Keratinocyte (primary cell): Measurements from ENCODE around the gene SPINT3. TPM values are rescaled to one million over a fixed set of nuclear protein-coding genes. Genes with fewer than 3 reads are reported as not detected.
A peak's percentile ranks its signal among the peaks of the same experiment; 100 is the strongest.

ENCODE experiments used
- DNase-seq: peaks from one replicate; pipeline ENCODE4 v3.0.0-alpha.2; 2011; ENCODE audit warnings: low read depth, missing footprints, low spot score
- FAIRE-seq: peaks from 2 replicates; lab custom pipeline; 2011; peaks lifted over from hg19 to GRCh38; lab: Jason Lieb, UNC
- H2AFZ ChIP-seq: 2 replicates; pipeline ENCODE4 v1.6.0; 2012; ENCODE audit warnings: low read length, control low read depth, inconsistent platforms; ENCODE audit not compliant: control insufficient read depth
- H3K27ac ChIP-seq: 2 replicates; pipeline ENCODE4 v1.5.1; 2011; ENCODE audit warnings: low read length; ENCODE audit not compliant: control insufficient read depth, insufficient read depth
- H3K27me3 ChIP-seq: 3 replicates; pipeline ENCODE4 v1.6.0; 2011; ENCODE audit warnings: low read length; ENCODE audit not compliant: control insufficient read depth, insufficient read depth; ENCODE audit errors: extremely low read depth
- H3K36me3 ChIP-seq, 2 experiments: 2 replicates in 1 of 2; 3 replicates in 1 of 2; pipeline ENCODE4 v1.5.1; 2011; ENCODE audit warnings: low read length in 2 of 2, mild to moderate bottlenecking in 1 of 2; ENCODE audit not compliant: control insufficient read depth in 2 of 2, insufficient read depth in 2 of 2; ENCODE audit errors: extremely low read depth in 1 of 2
- H3K4me1 ChIP-seq: 3 replicates; pipeline ENCODE4 v1.5.1; 2011; ENCODE audit warnings: low read length; ENCODE audit not compliant: control insufficient read depth, insufficient read depth; ENCODE audit errors: extremely low read depth
- H3K4me2 ChIP-seq: 3 replicates; pipeline ENCODE4 v1.6.0; 2011; ENCODE audit warnings: low read depth, low read length; ENCODE audit not compliant: control insufficient read depth, insufficient read depth; ENCODE audit errors: extremely low read depth
- H3K4me3 ChIP-seq, 3 experiments: fragments of 200-600 bp in 1 of 3; sonication (generic) in 1 of 3; 2 replicates in 2 of 3; 3 replicates in 1 of 3; pipeline ENCODE4 v1.5.1; 2011 to 2016; ENCODE audit warnings: low read length in 3 of 3, mild to moderate bottlenecking in 3 of 3, control low read depth in 2 of 3, inconsistent platforms in 1 of 3, low read depth in 1 of 3, mixed read lengths in 1 of 3, mixed run types in 1 of 3, moderate library complexity in 1 of 3; ENCODE audit not compliant: control insufficient read depth in 2 of 3, insufficient read depth in 2 of 3; ENCODE audit errors: extremely low read depth in 1 of 3
- H3K79me2 ChIP-seq: 2 replicates; pipeline ENCODE4 v1.6.0; 2012; ENCODE audit warnings: low read length; ENCODE audit not compliant: control insufficient read depth, insufficient read depth
- H3K9ac ChIP-seq: 3 replicates; pipeline ENCODE4 v1.6.0; 2011; ENCODE audit warnings: low read length; ENCODE audit not compliant: control insufficient read depth, insufficient read depth; ENCODE audit errors: extremely low read depth
- H3K9me1 ChIP-seq: 3 replicates; pipeline ENCODE4 v1.6.0; 2011; ENCODE audit warnings: low read length; ENCODE audit not compliant: control insufficient read depth, insufficient read depth; ENCODE audit errors: extremely low read depth
- H3K9me3 ChIP-seq: 2 replicates; pipeline ENCODE4 v1.5.1; 2012; ENCODE audit warnings: low read depth, low read length; ENCODE audit not compliant: control insufficient read depth
- H4K20me1 ChIP-seq: 3 replicates; pipeline ENCODE4 v1.6.0; 2011; ENCODE audit warnings: low read length; ENCODE audit not compliant: control insufficient read depth, insufficient read depth; ENCODE audit errors: extremely low read depth
- CTCF ChIP-seq, 3 experiments: IDR thresholded peaks in 1 of 3; conservative IDR thresholded peaks in 1 of 3; optimal IDR thresholded peaks in 1 of 3; 2 replicates in 2 of 3; 3 replicates in 1 of 3; pipeline versions ENCODE3 to v1.5.1; 2011; ENCODE audit warnings: low read length in 3 of 3, mild to moderate bottlenecking in 3 of 3, moderate library complexity in 2 of 3, control low read depth in 1 of 3, inconsistent platforms in 1 of 3; ENCODE audit not compliant: insufficient read depth in 2 of 3; ENCODE audit errors: extremely low read depth in 1 of 3
- EZH2 ChIP-seq: IDR thresholded peaks from one replicate; pipeline ENCODE4 v1.6.1; 2012; ENCODE audit warnings: inconsistent platforms, mild to moderate bottlenecking, low read length, moderate library complexity
- dilution Hi-C: fragments of 300-500 bp; cut with MboI; formaldehyde crosslinking; loops from one replicate; pipeline ENCODE4 v1.7.0; 2020; ENCODE audit warnings: low sequenced_read_pairs; ENCODE audit not compliant: extremely low pct_ligation_motif_present
- polyA plus RNA-seq, 5 experiments: library from polyadenylated mRNA; depleted of rRNA in 3 of 5; stranded (reverse) in 3 of 5; stranded (forward) in 1 of 5; unstranded in 1 of 5; fragments of >200 nt; gene quantifications; 1 replicate in 1 of 5; 2 replicates in 3 of 5; 3 replicates in 1 of 5; pipeline versions ENCODE4 v1.2.1 to v1.2.3, GENCODE V29; 2011 to 2012; ENCODE audit warnings: missing spikeins in 2 of 5, low read depth in 1 of 5, low replicate concordance in 1 of 5

SPINT3 gene
- polyA plus RNA-seq, 1 donor (not counting 4 experiments of a cell fraction or from before 2014, with no cell fraction given), result not detected

DNA sequence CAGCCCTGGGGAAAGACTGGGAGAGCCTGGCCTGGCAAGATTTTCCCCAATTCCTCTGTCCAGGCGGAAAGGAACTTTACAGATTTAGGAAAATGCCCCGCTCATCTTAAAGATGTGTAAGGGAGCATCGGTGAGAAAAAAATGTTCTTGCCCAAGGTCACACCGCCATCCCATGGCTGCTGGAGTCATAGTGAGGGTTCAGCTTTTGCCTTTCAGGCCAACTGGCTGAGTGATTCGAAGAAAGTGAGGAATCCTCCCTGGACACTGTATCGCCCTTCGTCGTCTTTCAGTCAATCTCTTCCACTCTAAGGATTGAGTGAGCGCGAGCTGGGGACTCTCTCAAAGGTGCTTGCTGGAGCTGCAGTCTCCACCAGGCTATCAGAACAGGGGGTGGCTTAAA lies 44.5 kb downstream of the SPINT3 start:
- no peaks in the 10 kb centered on the region for H3K79me2 ChIP-seq
- H3K9me3 ChIP-seq, result no peaks in the 10 kb centered on the region
- dilution Hi-C loops, result no loop called here
- H3K27me3 ChIP-seq, result peaks cover 42% of the 10 kb centered on the region
- peaks cover 5% of the 10 kb centered on the region for H3K4me1 ChIP-seq
- no peak for DNase-seq
- no peak overlapping the region for H2AFZ ChIP-seq
- FAIRE-seq, result no peak
- H3K4me3 ChIP-seq, result peak overlapping the region in 2 of 3 experiments; percentile 24 to 29
- H4K20me1 ChIP-seq, result no peaks in the 10 kb centered on the region
- H3K9ac ChIP-seq, result no peak overlapping the region
- TF ChIP-seq CTCF (optimal IDR thresholded peaks at IDR 0.05 in 1 of 3, IDR thresholded peaks at IDR 0.05 in 1 of 3, conservative IDR thresholded peaks at IDR 0.05 in 1 of 3; ENCODE audit: extremely low read depth in 1 of 3, insufficient read depth in 2 of 3, low read length in 3 of 3) (peak in 1 of 3 experiments; percentile 23), EZH2 (peak; percentile 26)
- no peaks in the 10 kb centered on the region for H3K9me1 ChIP-seq
- peak overlapping the region; percentile 67 for H3K4me2 ChIP-seq
- no peaks in the 10 kb centered on the region for H3K36me3 ChIP-seq
- no peak overlapping the region for H3K27ac ChIP-seq

DNA sequence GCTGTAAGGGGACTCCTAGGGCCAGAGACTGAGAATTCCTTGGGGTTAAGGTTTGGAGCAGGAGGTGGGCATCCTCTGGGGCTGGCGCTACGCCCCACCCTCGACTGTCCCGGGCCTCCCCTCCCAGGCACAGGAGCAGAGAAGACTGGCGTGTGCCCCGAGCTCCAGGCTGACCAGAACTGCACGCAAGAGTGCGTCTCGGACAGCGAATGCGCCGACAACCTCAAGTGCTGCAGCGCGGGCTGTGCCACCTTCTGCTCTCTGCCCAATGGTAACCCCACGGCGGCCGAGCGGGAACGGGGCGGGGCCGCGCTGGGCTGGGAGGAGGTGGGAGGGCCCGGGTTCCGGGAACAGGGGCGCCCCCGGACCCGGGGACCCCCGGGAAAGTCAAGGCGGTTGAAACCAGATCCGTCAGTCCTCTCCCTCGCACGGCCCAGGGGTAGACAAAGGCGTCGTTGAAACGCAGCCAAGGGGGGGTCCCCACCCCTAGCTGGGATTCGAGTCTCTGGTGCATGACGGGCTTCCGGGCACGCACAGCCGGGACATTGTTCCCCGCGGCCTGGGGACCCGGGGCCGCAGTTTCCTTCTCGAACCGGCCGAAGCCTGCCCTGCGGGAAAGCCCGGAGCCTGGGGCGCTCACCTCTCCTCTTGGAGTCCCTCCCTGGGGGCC lies 45.0 kb downstream of the SPINT3 start:
- H4K20me1 ChIP-seq, result no peaks in the 10 kb centered on the region
- H2AFZ ChIP-seq, result peak overlapping the region; percentile 54
- peaks cover 5% of the 10 kb centered on the region for H3K4me1 ChIP-seq
- no peaks in the 10 kb centered on the region for H3K9me3 ChIP-seq
- H3K4me2 ChIP-seq, result peak overlapping the region; percentile 67
- H3K27ac ChIP-seq, result no peak overlapping the region
- no peak for FAIRE-seq
- no peaks in the 10 kb centered on the region for H3K9me1 ChIP-seq
- no peak for DNase-seq
- H3K27me3 ChIP-seq, result peaks cover 42% of the 10 kb centered on the region
- no peak overlapping the region for H3K9ac ChIP-seq
- TF ChIP-seq EZH2 (peak; percentile 53), CTCF (optimal IDR thresholded peaks at IDR 0.05 in 1 of 3, IDR thresholded peaks at IDR 0.05 in 1 of 3, conservative IDR thresholded peaks at IDR 0.05 in 1 of 3; ENCODE audit: extremely low read depth in 1 of 3, insufficient read depth in 2 of 3, low read length in 3 of 3) (no peak)
- dilution Hi-C loops, result no loop called here
- H3K4me3 ChIP-seq, result peak overlapping the region; percentile 10 to 29 (median 24)
- H3K36me3 ChIP-seq, result no peaks in the 10 kb centered on the region
- H3K79me2 ChIP-seq, result no peaks in the 10 kb centered on the region
